Activated naive CD4-positive, alpha-beta T cell treated with anti-CD3 and anti-CD28 coated beads, Interleukin-2, amount 10 ng/mL, durations not matched to agents 7 days and 5 days (primary cell): Measurements from ENCODE around the gene KRTDAP.
A peak's percentile ranks its signal among the peaks of the same experiment; 100 is the strongest.

Experiments used
- CTCF ChIA-PET: fragments of 350-600 bp; sonication (Branson Sonifier 250); formaldehyde crosslinking; loops from one replicate; lab custom pipeline; 2021; ENCODE audit warnings: antibody characterized with exemption; lab: Charles Lee
- DNase-seq: peaks from one replicate; pipeline ENCODE4 v3.0.0-alpha.2; 2020
- H3K27ac Mint-ChIP-seq: one replicate; pipeline ENCODE4 v1.8.0; 2021; ENCODE audit warnings: mild to moderate bottlenecking, moderate library complexity, mixed read lengths
- H3K27me3 Mint-ChIP-seq: one replicate; pipeline ENCODE4 v1.8.0; 2021; ENCODE audit warnings: mild to moderate bottlenecking, mixed read lengths
- H3K36me3 Mint-ChIP-seq: one replicate; pipeline ENCODE4 v1.8.0; 2021; ENCODE audit warnings: mixed read lengths
- H3K4me1 Mint-ChIP-seq: one replicate; pipeline ENCODE4 v1.8.0; 2021; ENCODE audit warnings: mixed read lengths
- H3K4me3 Mint-ChIP-seq: one replicate; pipeline ENCODE4 v1.8.0; 2021; ENCODE audit warnings: mild to moderate bottlenecking, moderate library complexity, mixed read lengths
- H3K9me3 Mint-ChIP-seq: one replicate; pipeline ENCODE4 v1.8.0; 2021; ENCODE audit warnings: mixed read lengths

The KRTDAP gene

DNA sequence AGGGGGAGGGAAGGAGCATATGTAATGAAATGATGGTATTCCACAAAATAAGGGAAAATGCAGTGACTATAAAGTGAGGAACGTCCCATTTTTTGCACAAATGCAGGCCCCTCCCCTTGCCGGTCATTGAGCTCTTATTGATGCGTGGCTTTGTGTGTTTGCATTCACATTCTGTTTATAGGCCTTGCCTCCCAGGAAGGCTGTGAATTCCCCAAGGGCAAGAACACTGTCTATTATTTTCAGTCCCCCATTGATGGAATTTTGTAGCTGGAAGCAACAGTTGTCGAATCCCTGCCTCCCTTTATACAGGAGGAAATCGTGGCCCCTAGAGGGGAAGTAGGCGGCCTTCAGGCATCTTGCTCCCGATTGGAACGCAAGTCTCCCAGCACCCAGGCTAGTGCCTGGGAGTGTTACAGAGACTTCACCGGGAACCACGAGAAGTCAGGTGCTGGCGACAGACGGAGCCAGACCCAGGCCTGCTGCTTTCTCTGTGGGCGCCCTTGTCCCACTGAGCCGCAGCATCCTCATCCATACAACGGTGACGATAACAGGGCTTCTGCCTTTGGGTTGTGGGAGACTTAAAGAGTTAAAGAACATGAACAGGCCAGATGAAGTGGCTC is 31.0 kb upstream of the KRTDAP start:
- Mint-ChIP-seq H3K27ac (no peak overlapping the region), H3K27me3 (peaks cover 25% of the 10 kb centered on the region), H3K4me1 (no peaks in the 10 kb centered on the region), H3K36me3 (no peaks in the 10 kb centered on the region), H3K4me3 (no peak overlapping the region), H3K9me3 (no peaks in the 10 kb centered on the region)
- DNase-seq, result no peak
- CTCF ChIA-PET, result interaction anchor here (1.5 kb wide), 1 partner anchor 11 kb away, joined by 3 read pairs; no protein-coding TSS in a partner anchor

DNA sequence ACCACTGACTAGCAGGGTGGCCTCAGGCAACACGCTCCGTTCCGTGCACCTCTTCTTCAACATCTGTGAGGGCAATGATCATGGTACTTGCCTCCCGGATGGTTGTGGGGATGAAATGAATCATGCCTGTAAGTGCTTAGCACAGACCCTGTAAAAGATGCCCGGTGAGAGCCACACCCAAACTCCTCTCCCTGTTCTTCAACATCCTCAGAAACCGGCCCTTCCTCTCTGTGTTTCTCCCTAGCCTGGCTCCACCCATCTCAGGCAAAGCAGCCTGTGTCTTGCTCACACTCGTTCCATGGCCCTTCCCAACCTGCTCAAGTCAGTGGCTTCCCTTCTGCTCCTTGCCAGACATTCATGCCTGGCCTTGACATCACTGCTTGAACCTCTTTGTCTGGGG is 29.0 kb upstream of the KRTDAP start:
- Mint-ChIP-seq H3K4me1 (no peaks in the 10 kb centered on the region), H3K4me3 (no peak overlapping the region), H3K27me3 (peaks cover 16% of the 10 kb centered on the region), H3K36me3 (no peaks in the 10 kb centered on the region), H3K27ac (no peak overlapping the region), H3K9me3 (no peaks in the 10 kb centered on the region)
- no peak for DNase-seq
- CTCF ChIA-PET, result interaction anchor here (1.4 kb wide), 1 partner anchor 9 kb away, joined by 8 read pairs; no protein-coding TSS in a partner anchor

DNA sequence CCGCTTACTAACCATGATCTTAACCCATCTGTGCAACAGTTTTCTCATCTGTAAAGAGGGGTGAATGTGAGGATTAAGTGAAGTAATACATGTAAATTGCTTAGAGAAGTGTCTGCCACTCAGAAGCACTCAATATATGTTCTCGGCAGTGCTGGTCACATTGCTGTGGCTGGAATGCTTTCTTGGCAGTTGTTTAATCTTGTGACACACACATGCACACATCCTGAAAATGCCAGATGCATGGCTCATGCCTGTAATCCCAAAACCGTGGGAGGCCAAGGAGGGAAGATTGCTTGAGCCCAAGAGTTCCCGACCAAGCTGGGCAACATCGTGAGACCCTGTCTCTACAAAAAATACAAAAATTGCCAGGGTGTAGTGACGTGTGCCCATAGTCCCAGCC is 28.0 kb upstream of the KRTDAP start:
- Mint-ChIP-seq H3K4me3 (no peak overlapping the region), H3K4me1 (no peaks in the 10 kb centered on the region), H3K36me3 (no peaks in the 10 kb centered on the region), H3K27me3 (peaks cover 23% of the 10 kb centered on the region), H3K9me3 (no peaks in the 10 kb centered on the region), H3K27ac (no peak overlapping the region)
- CTCF ChIA-PET, result no interaction called here
- DNase-seq, result no peak

DNA sequence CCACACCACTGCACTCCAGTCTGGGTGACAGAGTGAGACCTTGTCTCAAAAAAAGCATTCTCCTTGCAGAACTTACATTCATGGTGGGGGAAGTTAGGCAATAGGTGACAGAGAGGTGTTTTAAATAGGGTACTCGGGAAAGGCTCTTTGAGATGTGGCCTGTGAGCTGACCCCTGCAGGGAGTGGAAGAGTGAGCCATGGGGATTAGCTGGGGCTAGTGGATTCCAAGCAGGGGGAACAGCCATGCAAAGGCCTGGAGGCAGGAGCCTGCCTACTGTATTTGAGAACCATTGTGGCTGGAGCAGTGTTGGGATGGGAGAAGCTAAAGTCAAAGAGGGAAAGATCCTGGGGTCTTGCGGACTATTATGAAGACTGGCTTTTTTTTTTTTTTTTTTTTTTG is 27.1 kb upstream of the KRTDAP start:
- Mint-ChIP-seq H3K4me3 (no peak overlapping the region), H3K27me3 (peaks cover 33% of the 10 kb centered on the region), H3K36me3 (no peaks in the 10 kb centered on the region), H3K9me3 (no peaks in the 10 kb centered on the region), H3K4me1 (no peaks in the 10 kb centered on the region), H3K27ac (no peak overlapping the region)
- CTCF ChIA-PET, result interaction anchor here (0.7 kb wide), 2 partner anchors 22 to 131 kb away, joined by 3 to 4 read pairs; partner anchors contain the start of gene COX6B1
- no peak for DNase-seq

DNA sequence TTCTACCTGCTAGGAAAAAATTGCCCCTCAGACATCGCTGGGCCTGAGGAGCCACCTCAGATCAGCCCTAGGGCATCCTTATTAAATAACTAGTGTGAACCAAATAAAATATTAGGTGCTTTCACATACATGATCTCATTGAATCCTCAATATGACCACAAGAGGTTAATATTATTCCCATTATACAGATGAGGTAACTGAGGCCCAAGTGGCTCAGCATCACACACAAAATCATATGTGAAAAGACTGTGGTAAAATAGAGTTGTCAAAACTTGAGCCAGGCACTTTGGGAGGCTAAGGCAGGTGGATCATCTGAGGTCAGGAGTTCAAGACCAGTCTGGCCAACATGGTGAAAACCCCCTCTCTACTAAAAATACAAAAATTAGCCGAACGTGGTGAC is 26.0 kb upstream of the KRTDAP start:
- Mint-ChIP-seq H3K36me3 (no peaks in the 10 kb centered on the region), H3K4me1 (peaks cover 1% of the 10 kb centered on the region), H3K4me3 (no peak overlapping the region), H3K27me3 (peaks cover 43% of the 10 kb centered on the region), H3K27ac (no peak overlapping the region), H3K9me3 (no peaks in the 10 kb centered on the region)
- no peak for DNase-seq
- CTCF ChIA-PET, result no interaction called here

DNA sequence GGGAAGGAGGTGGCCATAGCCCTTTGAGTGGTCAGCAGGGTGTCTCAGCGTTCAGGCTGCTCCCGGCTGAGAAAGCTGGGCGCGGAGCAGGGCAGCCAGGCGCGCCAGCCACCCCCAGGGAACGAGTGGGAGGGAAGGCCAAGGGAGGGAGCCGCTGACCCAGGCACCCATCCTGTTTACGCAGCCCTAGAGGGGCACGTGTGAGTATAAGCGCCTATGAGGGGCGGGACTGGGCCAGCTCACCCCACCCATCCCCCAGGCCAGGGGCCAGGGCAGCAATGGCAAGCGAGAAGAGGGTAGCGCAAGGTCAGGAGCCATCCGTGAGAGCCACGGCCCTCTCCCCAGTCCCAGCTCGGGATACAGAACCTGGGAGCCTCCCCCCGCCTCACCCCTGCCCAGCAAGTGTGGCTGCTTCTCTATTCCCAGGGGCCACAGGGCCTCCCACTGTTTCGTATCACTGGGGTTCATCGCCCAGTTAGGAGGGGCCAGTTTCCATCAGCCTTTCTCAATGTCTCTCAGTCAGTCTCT is 24.1 kb upstream of the KRTDAP start:
- no peak for DNase-seq
- Mint-ChIP-seq H3K4me1 (peaks cover 15% of the 10 kb centered on the region), H3K27ac (no peak overlapping the region), H3K9me3 (no peaks in the 10 kb centered on the region), H3K27me3 (peaks cover 61% of the 10 kb centered on the region), H3K36me3 (no peaks in the 10 kb centered on the region), H3K4me3 (no peak overlapping the region)
- CTCF ChIA-PET, result no interaction called here

DNA sequence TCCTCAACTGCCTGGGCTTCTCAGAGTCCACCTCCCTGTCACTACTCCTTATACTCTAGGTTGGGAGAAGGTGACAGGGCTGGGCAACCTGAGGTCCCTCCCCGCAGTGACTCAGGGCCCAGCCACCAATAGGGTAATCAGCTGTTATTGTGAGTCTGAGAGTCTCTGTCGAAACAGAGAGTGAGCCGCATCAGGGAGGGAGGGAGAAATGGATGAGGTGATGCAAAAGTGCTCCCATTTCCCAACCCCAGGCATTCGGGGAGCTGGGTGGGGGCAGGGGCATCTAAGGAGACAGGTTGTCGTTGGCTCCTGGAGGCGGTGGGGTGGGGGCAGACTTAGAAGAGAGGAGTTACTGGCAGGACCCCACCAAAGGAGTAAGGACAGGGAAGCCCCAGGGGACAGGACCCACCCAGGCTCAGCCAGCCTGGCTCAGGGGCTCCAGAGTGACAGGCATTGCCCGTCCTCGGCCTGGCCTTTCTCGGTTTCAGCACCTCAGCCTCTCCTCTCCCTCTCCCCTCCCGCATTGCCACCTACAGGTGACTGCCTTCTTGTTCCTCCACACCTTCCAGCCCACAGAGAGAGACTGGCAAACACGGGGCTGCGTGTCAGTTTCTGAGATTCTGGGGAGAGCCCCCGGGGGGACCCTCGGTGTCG is 23.5 kb upstream of the KRTDAP start, which contains the start of gene DMKN:
Gene DMKN (minus strand): TSS at position 22 of the 654 bp plus-strand sequence. CDS start 174 bp downstream, outside the sequence.
- Mint-ChIP-seq H3K4me3 (no peak within 1 kb of the TSS), H3K36me3 (no peaks in the 10 kb centered on the region), H3K4me1 (peaks cover 18% of the 10 kb centered on the region), H3K27me3 (peaks cover 63% of the 10 kb centered on the region), H3K27ac (no peak within 1 kb of the TSS), H3K9me3 (no peaks in the 10 kb centered on the region)
- CTCF ChIA-PET, result no interaction called here
- DNase-seq, result no peak

DNA sequence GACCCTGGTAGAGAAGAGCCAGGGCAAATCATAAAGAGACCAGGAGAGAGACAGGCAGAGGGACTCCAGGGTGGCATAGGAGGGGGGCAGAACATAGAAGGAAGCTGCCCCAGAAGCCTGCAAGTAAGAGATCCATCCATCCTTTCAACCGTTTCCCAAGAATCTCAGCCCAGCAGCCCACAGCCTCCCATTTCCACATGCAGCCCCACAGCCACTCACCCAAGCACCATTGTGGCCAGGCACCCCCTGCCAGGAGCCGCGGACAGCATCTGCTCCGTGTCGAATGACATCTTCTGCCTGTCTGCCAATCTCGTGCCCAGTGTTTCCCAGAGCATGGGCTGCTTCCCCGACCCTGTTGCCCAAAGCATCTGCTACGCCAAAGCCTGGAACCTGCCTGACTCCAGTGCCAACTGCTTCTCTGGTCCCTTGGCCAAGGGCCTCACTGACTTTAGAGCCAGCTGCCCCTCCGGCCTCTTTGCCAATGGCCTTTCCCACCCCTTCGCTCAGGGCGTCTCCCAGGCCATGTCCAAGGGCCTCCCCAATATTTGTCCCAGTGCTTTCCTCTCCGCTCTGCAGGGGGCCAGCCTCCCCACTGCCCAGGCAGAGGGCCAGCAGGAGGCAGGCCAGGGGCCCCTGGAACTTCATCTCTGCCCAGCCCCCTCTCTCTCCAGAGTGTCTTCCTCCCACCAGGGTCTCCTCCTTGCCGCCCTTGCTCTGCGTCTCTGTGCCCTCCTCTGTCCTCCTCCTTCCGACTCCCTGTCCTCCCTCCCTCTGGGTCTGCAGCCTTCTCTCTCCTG is 22.8 kb upstream of the KRTDAP start:
- Mint-ChIP-seq H3K4me1 (peaks cover 21% of the 10 kb centered on the region), H3K27ac (no peak overlapping the region), H3K4me3 (no peak overlapping the region), H3K36me3 (no peaks in the 10 kb centered on the region), H3K27me3 (peaks cover 70% of the 10 kb centered on the region), H3K9me3 (no peaks in the 10 kb centered on the region)
- no peak for DNase-seq
- CTCF ChIA-PET, result no interaction called here

DNA sequence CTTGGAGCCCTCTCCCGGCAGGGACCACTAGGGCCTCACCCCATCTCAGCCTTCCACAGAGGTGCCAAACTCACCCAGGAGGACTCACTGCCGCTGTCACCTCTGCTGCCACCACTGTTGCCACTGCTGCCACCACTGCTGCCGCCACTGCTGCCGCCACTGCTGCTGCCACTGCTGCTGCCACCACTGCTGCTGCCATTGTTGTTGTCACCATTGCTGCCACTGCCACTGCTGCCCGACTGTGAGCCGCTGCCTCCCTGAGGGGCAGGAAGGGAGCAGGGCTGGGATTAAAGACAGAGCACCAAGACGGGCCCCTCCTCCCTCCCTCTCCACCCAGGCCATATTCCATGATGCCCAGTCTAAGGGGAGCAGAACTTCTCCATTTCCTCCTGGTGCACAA is 21.1 kb upstream of the KRTDAP start:
- no peak overlapping the region for H3K27ac Mint-ChIP-seq
- peaks cover 21% of the 10 kb centered on the region for H3K4me1 Mint-ChIP-seq
- no peaks in the 10 kb centered on the region for H3K9me3 Mint-ChIP-seq
- H3K36me3 Mint-ChIP-seq, result no peaks in the 10 kb centered on the region
- CTCF ChIA-PET, result interaction anchor here (1.4 to 2.6 kb wide), 4 partner anchors 15 to 158 kb away, joined by 3 to 10 read pairs (median 8); no protein-coding TSS in a partner anchor
- no peak overlapping the region for H3K4me3 Mint-ChIP-seq
- peaks cover 81% of the 10 kb centered on the region for H3K27me3 Mint-ChIP-seq
- DNase-seq, result no peak

DNA sequence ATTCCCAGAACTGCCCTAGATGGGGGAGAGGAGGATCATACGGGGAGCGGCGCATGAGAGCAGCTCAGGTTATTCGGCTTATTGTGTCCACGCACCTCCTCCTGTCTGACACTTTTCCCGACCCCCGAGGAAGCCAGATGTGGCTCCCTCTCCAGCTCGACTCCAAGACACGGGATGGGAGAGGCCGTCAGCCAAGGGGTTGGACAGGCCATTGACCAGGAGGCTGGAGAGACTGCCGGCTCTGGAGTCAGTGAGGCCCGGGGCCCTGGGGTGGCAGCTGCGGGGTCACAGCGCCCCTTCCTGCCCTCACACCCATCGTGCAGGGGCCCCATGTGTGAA is 20.3 kb upstream of the KRTDAP start:
- DNase-seq, result no peak
- CTCF ChIA-PET, result interaction anchor here (0.7 to 2.6 kb wide), 14 partner anchors 9 to 158 kb away, joined by 3 to 10 read pairs (median 4); no protein-coding TSS in a partner anchor
- Mint-ChIP-seq H3K27ac (no peak overlapping the region), H3K27me3 (peaks cover 89% of the 10 kb centered on the region), H3K4me3 (no peak overlapping the region), H3K36me3 (no peaks in the 10 kb centered on the region), H3K4me1 (peaks cover 21% of the 10 kb centered on the region), H3K9me3 (no peaks in the 10 kb centered on the region)

DNA sequence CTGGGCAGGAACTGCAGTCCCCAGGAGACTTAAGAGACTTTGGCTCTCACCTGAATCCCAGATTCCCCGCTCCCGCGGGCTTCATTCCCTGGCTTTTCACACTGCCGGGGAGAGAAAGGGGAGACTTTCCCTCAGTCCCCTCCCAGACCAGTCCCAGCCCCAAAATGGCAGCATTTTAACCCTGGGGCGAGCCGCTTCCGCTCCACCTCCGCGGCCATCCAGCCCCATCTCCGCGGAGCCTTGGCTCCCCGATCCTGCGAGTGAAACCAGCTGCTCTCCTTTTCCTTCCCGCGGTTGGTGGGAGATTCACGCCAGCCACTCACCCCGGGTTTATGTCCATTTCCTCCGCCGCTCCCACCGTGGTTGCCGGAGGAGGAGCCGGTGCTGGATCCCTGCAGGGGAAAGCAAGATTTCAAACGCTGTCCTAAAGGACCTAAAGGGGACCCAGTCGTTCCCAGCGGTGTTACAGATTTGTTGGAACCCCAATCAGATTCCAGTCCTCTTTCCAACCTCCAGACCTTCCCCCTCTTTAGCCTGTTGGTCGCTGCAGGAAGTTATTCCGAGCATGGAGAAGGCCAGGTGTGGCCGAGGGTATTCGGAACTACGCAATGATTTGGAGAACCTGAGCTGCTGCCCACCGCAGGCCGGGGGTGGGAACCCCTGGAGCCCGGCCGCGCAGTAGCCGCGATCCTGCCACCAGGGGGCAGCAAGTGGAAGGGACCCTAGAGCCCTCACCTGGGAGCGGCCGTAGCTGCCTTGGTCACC is 19.8 kb upstream of the KRTDAP start:
- H3K4me3 Mint-ChIP-seq, result no peak overlapping the region
- H3K36me3 Mint-ChIP-seq, result no peaks in the 10 kb centered on the region
- peaks cover 94% of the 10 kb centered on the region for H3K27me3 Mint-ChIP-seq
- H3K27ac Mint-ChIP-seq, result no peak overlapping the region
- peak; percentile 79 for DNase-seq
- H3K4me1 Mint-ChIP-seq, result peaks cover 21% of the 10 kb centered on the region
- no peaks in the 10 kb centered on the region for H3K9me3 Mint-ChIP-seq
- CTCF ChIA-PET, result interaction anchor here (0.6 to 2.6 kb wide), 17 partner anchors 10 to 157 kb away, joined by 3 to 10 read pairs (median 3); no protein-coding TSS in a partner anchor

DNA sequence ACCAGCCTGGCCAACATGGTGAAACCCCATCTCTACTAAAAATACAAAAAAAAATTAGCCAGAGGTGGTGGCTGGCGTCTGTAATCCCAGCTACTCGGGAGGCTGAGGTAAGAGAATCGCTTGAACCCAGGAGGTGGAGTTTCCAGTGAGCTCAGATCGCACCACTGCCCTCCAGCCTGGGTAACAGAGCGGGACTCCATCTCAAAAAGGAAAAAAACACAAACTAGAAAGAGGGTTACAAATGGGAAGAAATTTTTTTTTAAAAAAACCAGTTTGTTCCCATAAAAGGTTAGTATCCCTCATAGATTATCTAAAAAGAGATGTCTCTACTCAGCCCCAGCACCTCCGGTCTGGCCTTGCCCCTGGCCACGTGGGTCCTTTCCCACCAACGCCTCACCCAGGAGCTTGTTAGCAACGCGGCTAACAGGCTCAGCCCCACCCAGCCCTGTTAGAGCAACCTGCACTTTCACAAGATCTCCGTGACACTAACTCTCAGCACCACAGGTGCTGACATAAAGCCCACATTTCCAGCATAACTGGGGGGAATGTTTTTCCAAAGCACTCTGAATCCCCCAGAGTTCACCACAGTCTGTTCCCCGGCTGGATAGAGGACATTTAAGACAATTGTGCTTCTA is 18.9 kb upstream of the KRTDAP start:
- H3K27me3 Mint-ChIP-seq, result peaks cover 96% of the 10 kb centered on the region
- no peaks in the 10 kb centered on the region for H3K9me3 Mint-ChIP-seq
- peak; percentile 58 for DNase-seq
- H3K4me3 Mint-ChIP-seq, result no peak overlapping the region
- no peaks in the 10 kb centered on the region for H3K36me3 Mint-ChIP-seq
- H3K27ac Mint-ChIP-seq, result no peak overlapping the region
- H3K4me1 Mint-ChIP-seq, result peaks cover 21% of the 10 kb centered on the region
- CTCF ChIA-PET, result interaction anchor here (0.9 to 2.6 kb wide), 8 partner anchors 12 to 156 kb away, joined by 3 to 10 read pairs (median 6); no protein-coding TSS in a partner anchor

DNA sequence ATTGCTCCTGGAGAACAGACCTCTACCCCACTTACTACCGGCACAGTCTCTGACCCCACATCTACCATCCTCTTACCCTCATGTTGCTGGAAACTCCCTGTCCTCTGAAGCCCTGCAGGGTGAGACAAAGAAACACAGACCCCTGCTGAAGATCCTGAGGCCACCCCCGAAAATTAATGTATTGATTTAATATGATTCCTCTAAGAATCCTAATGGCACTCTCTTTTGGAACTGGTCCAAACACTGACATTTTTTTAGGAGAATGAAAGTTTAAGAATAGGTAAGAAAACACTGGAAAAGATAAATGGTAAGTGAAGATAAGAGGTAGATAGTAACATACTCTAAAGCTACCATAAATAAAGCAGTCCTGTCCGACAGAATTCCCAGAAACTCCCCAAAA is 17.9 kb upstream of the KRTDAP start:
- CTCF ChIA-PET, result interaction anchor here (0.9 to 1.8 kb wide), 3 partner anchors 11 to 155 kb away, joined by 3 to 9 read pairs (median 3); no protein-coding TSS in a partner anchor
- DNase-seq, result no peak
- no peak overlapping the region for H3K27ac Mint-ChIP-seq
- no peaks in the 10 kb centered on the region for H3K9me3 Mint-ChIP-seq
- H3K36me3 Mint-ChIP-seq, result no peaks in the 10 kb centered on the region
- no peak overlapping the region for H3K4me3 Mint-ChIP-seq
- H3K4me1 Mint-ChIP-seq, result peaks cover 21% of the 10 kb centered on the region
- H3K27me3 Mint-ChIP-seq, result peaks cover 93% of the 10 kb centered on the region
